ENCODE measurements around the gene SCAPER.
A peak's percentile ranks its signal among the peaks of the same experiment; 100 is the strongest.

SCAPER gene

GRCh38 chr15:76668900-76669299, 236.2 kb downstream of the SCAPER start:
- no peak for DNase-seq

GRCh38 chr15:76667943-76668715, 237.0 kb downstream of the SCAPER start:
- DNase-seq, result no peak

- no peak for DNase-seq
Observed at GRCh38 chr15:76664895-76665294, 240.2 kb downstream of the SCAPER start.

GRCh38 chr15:76664411-76664810, 240.7 kb downstream of the SCAPER start:
- no peak for DNase-seq

GRCh38 chr15:76663529-76663928, 241.6 kb downstream of the SCAPER start:
- DNase-seq, result peak; percentile 4 to 32 (median 26)

GRCh38 chr15:76648732-76649444, 256.3 kb downstream of the SCAPER start:
- DNase-seq, result no peak

- DNase-seq, result no peak
Observed at GRCh38 chr15:76647612-76648011, 257.5 kb downstream of the SCAPER start.

GRCh38 chr15:76644646-76645045, 260.5 kb downstream of the SCAPER start:
- DNase-seq, result no peak

GRCh38 chr15:76642671-76643070, 262.5 kb downstream of the SCAPER start:
- peak in 1 of 4 experiments; percentile 14 for DNase-seq

GRCh38 chr15:76637166-76637565, 268.0 kb downstream of the SCAPER start:
- DNase-seq, result no peak

GRCh38 chr15:76636059-76636458, 269.1 kb downstream of the SCAPER start:
- DNase-seq, result no peak

- DNase-seq, result no peak
Observed at GRCh38 chr15:76626611-76627010, 278.5 kb downstream of the SCAPER start.

GRCh38 chr15:76625267-76625666, 279.9 kb downstream of the SCAPER start:
- DNase-seq, result no peak

GRCh38 chr15:76614725-76615124, 290.4 kb downstream of the SCAPER start:
- DNase-seq, result no peak

- DNase-seq, result no peak
Observed at GRCh38 chr15:76588811-76589747, 316.1 kb downstream of the SCAPER start.

GRCh38 chr15:76585576-76585897, 319.6 kb downstream of the SCAPER start:
- no peak for DNase-seq

GRCh38 chr15:76584868-76585575, 320.1 kb downstream of the SCAPER start:
- no peak for DNase-seq

GRCh38 chr15:76582550-76582949, 322.6 kb downstream of the SCAPER start:
- DNase-seq, result no peak

GRCh38 chr15:76577879-76578512, 327.1 kb downstream of the SCAPER start:
- no peak for DNase-seq

GRCh38 chr15:76576523-76577279, 328.4 kb downstream of the SCAPER start:
- no peak for DNase-seq

GRCh38 chr15:76575679-76576078, 329.5 kb downstream of the SCAPER start:
- DNase-seq, result no peak
